Measurements from ENCODE around the gene ENTPD6.

The ENTPD6 gene

DNA sequence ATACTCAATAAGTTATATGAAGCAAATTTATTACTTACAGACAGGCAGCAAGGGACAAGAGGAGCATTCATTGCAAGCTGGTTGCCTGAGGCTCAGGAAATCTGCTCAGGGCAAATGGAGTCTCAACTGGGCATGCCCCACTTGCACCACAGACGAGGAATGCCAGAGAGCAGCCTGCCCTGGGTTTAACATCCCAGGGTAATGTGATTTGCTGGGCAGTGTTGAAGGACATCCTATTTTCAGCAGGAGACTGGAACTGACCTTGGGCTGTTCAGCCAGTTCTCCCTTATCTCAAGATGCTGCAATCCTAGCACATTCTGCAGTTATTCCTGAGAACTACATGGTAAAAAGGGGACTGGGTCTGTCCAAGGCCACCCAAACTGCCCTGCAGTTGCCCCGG is 3.8 kb upstream of the ENTPD6 start:
- DNase-seq (ENCODE audit: extremely low read depth, insufficient read length), result no peak
- Histone ChIP-seq H3K4me3 (replicated peaks; ENCODE audit: low read depth, low read length) (no peak overlapping the region), H3K36me3 (ENCODE audit: control insufficient read depth, insufficient read depth, low read length) (no peaks in the 10 kb centered on the region), H3K27me3 (replicated peaks; ENCODE audit: control insufficient read depth, insufficient read depth, low read length) (peaks cover 1% of the 10 kb centered on the region; the same call in 1 of the 2 replicates)
- TF ChIP-seq, protein P1, sequence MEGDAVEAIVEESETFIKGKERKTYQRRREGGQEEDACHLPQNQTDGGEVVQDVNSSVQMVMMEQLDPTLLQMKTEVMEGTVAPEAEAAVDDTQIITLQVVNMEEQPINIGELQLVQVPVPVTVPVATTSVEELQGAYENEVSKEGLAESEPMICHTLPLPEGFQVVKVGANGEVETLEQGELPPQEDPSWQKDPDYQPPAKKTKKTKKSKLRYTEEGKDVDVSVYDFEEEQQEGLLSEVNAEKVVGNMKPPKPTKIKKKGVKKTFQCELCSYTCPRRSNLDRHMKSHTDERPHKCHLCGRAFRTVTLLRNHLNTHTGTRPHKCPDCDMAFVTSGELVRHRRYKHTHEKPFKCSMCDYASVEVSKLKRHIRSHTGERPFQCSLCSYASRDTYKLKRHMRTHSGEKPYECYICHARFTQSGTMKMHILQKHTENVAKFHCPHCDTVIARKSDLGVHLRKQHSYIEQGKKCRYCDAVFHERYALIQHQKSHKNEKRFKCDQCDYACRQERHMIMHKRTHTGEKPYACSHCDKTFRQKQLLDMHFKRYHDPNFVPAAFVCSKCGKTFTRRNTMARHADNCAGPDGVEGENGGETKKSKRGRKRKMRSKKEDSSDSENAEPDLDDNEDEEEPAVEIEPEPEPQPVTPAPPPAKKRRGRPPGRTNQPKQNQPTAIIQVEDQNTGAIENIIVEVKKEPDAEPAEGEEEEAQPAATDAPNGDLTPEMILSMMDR (IDR thresholded peaks at IDR 0.05; ENCODE audit: insufficient read depth, low read length, poor library complexity, severe bottlenecking), result no peak

DNA sequence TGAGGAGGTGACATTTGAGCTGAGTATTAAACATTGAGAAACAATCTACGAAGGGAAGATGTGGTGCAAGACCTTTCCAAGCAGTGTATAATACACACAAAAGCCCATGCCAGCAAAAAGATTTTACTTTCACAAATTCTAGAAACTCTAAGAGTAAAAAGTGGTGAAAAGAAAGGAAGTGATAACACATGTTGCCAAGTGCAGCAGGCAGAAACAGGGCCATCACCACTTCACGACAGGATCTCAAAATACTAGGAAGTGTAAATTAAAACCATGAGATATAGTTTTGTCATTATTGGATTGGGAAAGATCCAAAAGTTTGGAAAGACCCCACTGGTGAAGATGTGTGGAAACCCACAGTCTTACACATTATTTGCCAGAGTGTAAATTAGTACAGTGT is 1.7 kb upstream of the ENTPD6 start:
- no peak overlapping the region for H3K4me3 ChIP-seq (replicated peaks; ENCODE audit: low read depth, low read length)
- no peaks in the 10 kb centered on the region; the same call in 1 of the 2 replicates for H3K36me3 ChIP-seq (ENCODE audit: control insufficient read depth, insufficient read depth, low read length)
- no peak for DNase-seq (ENCODE audit: extremely low read depth, insufficient read length)
- TF ChIP-seq, protein P1 (IDR thresholded peaks at IDR 0.05; ENCODE audit: insufficient read depth, low read length, poor library complexity, severe bottlenecking), result no peak
- H3K27me3 ChIP-seq (replicated peaks; ENCODE audit: control insufficient read depth, insufficient read depth, low read length), result peaks cover 1% of the 10 kb centered on the region; the same call in 1 of the 2 replicates

DNA sequence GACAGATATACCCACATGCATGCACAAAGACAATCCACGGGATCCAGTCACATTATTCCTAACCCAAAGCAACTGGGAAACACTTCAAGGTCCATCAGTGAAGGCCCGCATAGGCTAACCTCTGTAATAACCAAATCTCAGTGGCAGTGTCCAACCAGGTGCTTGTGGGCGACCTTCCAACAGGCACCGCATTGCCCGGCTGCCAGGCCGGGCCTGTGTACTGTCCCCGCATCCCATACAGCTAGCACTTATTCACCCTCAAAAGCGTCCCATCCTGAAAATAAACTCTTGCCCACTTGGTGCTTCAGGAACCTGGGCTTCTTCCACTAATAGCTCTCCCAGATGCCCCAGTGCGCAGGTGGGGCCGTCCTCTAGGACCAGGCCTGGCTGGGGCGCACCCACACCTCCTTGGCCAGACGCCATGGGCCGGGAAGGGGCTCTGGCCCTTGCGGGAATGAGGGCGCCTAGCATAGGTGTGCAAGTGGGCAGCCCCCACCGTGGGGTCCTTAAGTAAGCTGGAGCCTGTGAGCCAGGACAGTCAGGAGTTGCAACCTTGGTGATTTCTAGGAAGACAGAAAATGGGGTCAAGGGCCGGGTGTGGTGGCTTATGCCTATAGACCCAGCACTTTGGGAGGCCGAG is 1.1 kb upstream of the ENTPD6 start:
- H3K4me3 ChIP-seq (replicated peaks; ENCODE audit: low read depth, low read length), result no peak overlapping the region
- peaks cover 1% of the 10 kb centered on the region; the same call in 1 of the 2 replicates for H3K27me3 ChIP-seq (replicated peaks; ENCODE audit: control insufficient read depth, insufficient read depth, low read length)
- no peak for DNase-seq (ENCODE audit: extremely low read depth, insufficient read length)
- peaks cover 1% of the 10 kb centered on the region for H3K36me3 ChIP-seq (ENCODE audit: control insufficient read depth, insufficient read depth, low read length)
- TF ChIP-seq, protein P1 (IDR thresholded peaks at IDR 0.05; ENCODE audit: insufficient read depth, low read length, poor library complexity, severe bottlenecking), result no peak

DNA sequence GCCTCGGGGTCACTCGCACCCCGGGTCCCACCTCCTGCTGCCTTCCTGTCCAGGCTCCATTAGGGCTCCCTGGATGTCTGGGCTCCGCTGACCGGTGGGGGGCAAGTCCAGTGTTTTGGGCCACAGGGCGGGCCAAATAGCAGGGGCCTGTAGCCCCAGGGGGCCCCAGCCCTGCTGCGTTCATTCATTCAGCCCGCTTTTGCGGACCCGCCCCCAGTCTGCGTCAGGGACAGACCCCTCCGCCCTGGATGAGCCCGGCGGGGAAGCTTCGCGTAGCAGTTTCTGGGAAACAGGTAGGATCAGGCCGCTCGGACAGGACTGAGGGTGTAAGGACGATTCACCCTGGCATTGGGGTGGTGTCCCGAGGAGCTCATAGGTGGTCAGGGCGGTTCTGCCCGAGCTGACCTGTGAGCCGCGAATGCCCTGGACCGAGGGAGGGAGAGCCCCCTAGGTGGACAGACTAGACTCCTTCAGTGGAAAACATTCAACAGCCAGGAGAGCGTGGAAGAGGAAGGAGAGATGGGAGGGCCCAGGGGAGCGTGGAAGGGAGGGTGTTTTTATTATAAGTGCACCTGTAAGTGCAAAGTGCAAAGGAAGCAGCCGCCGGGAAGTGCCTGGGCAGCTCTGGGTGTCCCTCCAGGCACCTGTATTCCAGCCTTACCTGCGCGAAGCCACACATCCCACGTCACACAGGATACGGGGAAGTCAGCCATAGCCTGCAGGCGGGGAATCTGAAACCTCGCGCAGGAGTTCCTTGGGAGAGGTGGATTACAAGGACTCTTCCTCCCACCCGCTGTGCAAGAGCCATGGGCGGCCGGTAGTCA is 662 bp downstream of the ENTPD6 start:
- H3K4me3 ChIP-seq (replicated peaks; ENCODE audit: low read depth, low read length), result peak overlapping the region; percentile 89
- TF ChIP-seq, protein P1 (IDR thresholded peaks at IDR 0.05; ENCODE audit: insufficient read depth, low read length, poor library complexity, severe bottlenecking), result no peak
- peaks cover 1% of the 10 kb centered on the region for H3K36me3 ChIP-seq (ENCODE audit: control insufficient read depth, insufficient read depth, low read length)
- no peaks in the 10 kb centered on the region for H3K27me3 ChIP-seq (replicated peaks; ENCODE audit: control insufficient read depth, insufficient read depth, low read length)
- no peak for DNase-seq (ENCODE audit: extremely low read depth, insufficient read length)

DNA sequence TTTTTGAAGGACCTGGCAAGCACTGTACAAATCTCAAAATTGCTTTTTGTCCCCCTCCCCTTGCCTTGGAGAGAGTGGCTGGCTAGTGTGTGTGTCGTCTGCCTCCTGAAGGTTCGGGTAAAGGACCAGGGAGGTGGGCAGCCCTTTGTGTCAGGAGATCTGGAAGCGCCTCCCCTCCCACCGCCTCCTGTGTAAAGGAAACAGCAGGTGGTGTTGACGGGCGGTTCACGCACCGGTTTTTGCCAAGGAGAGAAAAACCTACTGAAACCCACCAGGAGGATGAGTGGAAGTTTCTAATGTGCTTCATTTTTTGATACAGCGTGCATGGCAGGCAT is 1.2 kb downstream of the ENTPD6 start:
- Histone ChIP-seq H3K27me3 (replicated peaks; ENCODE audit: control insufficient read depth, insufficient read depth, low read length) (no peaks in the 10 kb centered on the region), H3K4me3 (replicated peaks; ENCODE audit: low read depth, low read length) (peak overlapping the region; percentile 89), H3K36me3 (ENCODE audit: control insufficient read depth, insufficient read depth, low read length) (peaks cover 1% of the 10 kb centered on the region)
- TF ChIP-seq, protein P1 (IDR thresholded peaks at IDR 0.05; ENCODE audit: insufficient read depth, low read length, poor library complexity, severe bottlenecking), result no peak
- no peak for DNase-seq (ENCODE audit: extremely low read depth, insufficient read length)
